ENCODE measurements around the gene CPSF4L. TPM values are rescaled to one million over a fixed set of nuclear protein-coding genes. Genes with fewer than 3 reads are reported as not detected.
"Not testable (repeated sequence)": the region's sequence is repeated elsewhere in the genome, so short reads cannot be mapped to it uniquely, and the experiment has no call there.

Gene CPSF4L
- 0.15 TPM for polyA plus RNA-seq (ENCODE audit: insufficient read length)
- long read RNA-seq, donor 1 = 0 reads
- long read RNA-seq, donor 2 = 0 reads
- long read RNA-seq, donor 3 = 0 reads
- long read RNA-seq, donor 4 = 0 reads
- long read RNA-seq, donor 5 = 0 reads
- long read RNA-seq, donor 6 = 0 reads
- long read RNA-seq, donor 7 = 0 reads
- long read RNA-seq, donor 8 = 0 reads

GRCh38 chr17:73261617-73261951, at the start of gene CPSF4L:
CPSF4L (minus strand) TSS chr17:73261880; CDS start chr17:73261818, 62 bp downstream.
- no peak for DNase-seq

- DNase-seq = no peak
Measured at GRCh38 chr17:73311428-73311780, 49.7 kb upstream of the CPSF4L start.

GRCh38 chr17:73309727-73310596, 48.3 kb upstream of the CPSF4L start:
- DNase-seq = no peak

- DNase-seq = not testable (repeated sequence)
Measured at GRCh38 chr17:73308959-73309358, 47.3 kb upstream of the CPSF4L start.

GRCh38 chr17:73308017-73308823, 46.5 kb upstream of the CPSF4L start:
- no peak for DNase-seq

- DNase-seq = no peak
Measured at GRCh38 chr17:73307130-73307529, 45.5 kb upstream of the CPSF4L start.

GRCh38 chr17:73305845-73306836, 44.5 kb upstream of the CPSF4L start:
- no peak for DNase-seq

GRCh38 chr17:73304971-73305812, 43.5 kb upstream of the CPSF4L start:
- no peak for DNase-seq

GRCh38 chr17:73304438-73304837, 42.8 kb upstream of the CPSF4L start:
- DNase-seq = no peak

GRCh38 chr17:73302189-73302588, 40.5 kb upstream of the CPSF4L start:
- DNase-seq = no peak

GRCh38 chr17:73301369-73301768, 39.7 kb upstream of the CPSF4L start:
- no peak for DNase-seq

GRCh38 chr17:73300392-73300791, 38.7 kb upstream of the CPSF4L start:
- no peak for DNase-seq

- DNase-seq = no peak
Measured at GRCh38 chr17:73297934-73298861, 36.5 kb upstream of the CPSF4L start.

- no peak for DNase-seq
Measured at GRCh38 chr17:73293480-73293911, 31.8 kb upstream of the CPSF4L start.

GRCh38 chr17:73293031-73293430, 31.4 kb upstream of the CPSF4L start:
- DNase-seq = no peak

GRCh38 chr17:73292031-73292531, 30.4 kb upstream of the CPSF4L start:
- no peak for DNase-seq

- DNase-seq = no peak
Measured at GRCh38 chr17:73291260-73291801, 29.7 kb upstream of the CPSF4L start.

GRCh38 chr17:73290399-73291259, 28.9 kb upstream of the CPSF4L start:
- no peak for DNase-seq
